Panc1 (cell line): ENCODE results near the gene RPLP1. TPM values are rescaled to one million over a fixed set of nuclear protein-coding genes. Genes with fewer than 3 reads are reported as not detected.

Experiments
- ATAC-seq: fragments of 200-7000 bp; cut with Tn5 transposase; 2 replicates; pipeline ENCODE4 v1.9.1; 2020; ENCODE audit warnings: mild to moderate bottlenecking, moderate library complexity
- BruUV-seq: library from RNA; stranded (reverse); fragments of 400-500 nt; replicated peaks from 2 replicates; lab custom pipeline; 2021; lab: Mats Ljungman, UMichigan
- CTCF ChIA-PET: fragments of 300-600 bp; sonication (Branson Sonifier 250); formaldehyde crosslinking; loops from one replicate; lab custom pipeline; 2022; ENCODE audit warnings: antibody characterized with exemption; lab: Charles Lee
- POLR2A ChIA-PET: fragments of 300-600 bp; sonication (Branson Sonifier 250); formaldehyde crosslinking; loops from one replicate; lab custom pipeline; 2022; ENCODE audit warnings: antibody characterized with exemption; lab: Charles Lee
- DNase-seq: peaks from one replicate; pipeline ENCODE4 v3.0.0-alpha.2; 2010; ENCODE audit warnings: low read depth, low spot score
- H3K27ac ChIP-seq: 2 replicates; pipeline ENCODE4 v1.5.1; 2011; ENCODE audit warnings: mild to moderate bottlenecking, low read length, inconsistent platforms
- H3K27me3 ChIP-seq: fragments of 200-500 bp; sonication (Bioruptor generic); 2 replicates; pipeline ENCODE4 v1.6.0; 2014; ENCODE audit warnings: low read length, inconsistent platforms; ENCODE audit not compliant: control insufficient read depth, insufficient read depth
- H3K36me3 ChIP-seq: fragments of 200-500 bp; sonication (Bioruptor generic); 2 replicates; pipeline ENCODE4 v1.5.1; 2014; ENCODE audit warnings: inconsistent platforms, mild to moderate bottlenecking, low read length, moderate library complexity; ENCODE audit not compliant: control insufficient read depth, insufficient read depth
- H3K4me1 ChIP-seq: 2 replicates; pipeline ENCODE4 v1.5.1; 2011; ENCODE audit warnings: inconsistent platforms, mild to moderate bottlenecking, low read length, moderate library complexity; ENCODE audit not compliant: control insufficient read depth, insufficient read depth
- H3K4me3 ChIP-seq, 2 experiments: 2 replicates each; pipeline ENCODE4 v1.5.1; 2011 to 2012; ENCODE audit warnings: low read depth in 2 of 2, low read length in 2 of 2, mild to moderate bottlenecking in 2 of 2, inconsistent platforms in 1 of 2, moderate library complexity in 1 of 2
- H3K9me3 ChIP-seq: fragments of 200-500 bp; sonication (Bioruptor generic); 2 replicates; pipeline ENCODE4 v1.5.1; 2014; ENCODE audit warnings: low read depth, mild to moderate bottlenecking, inconsistent platforms, low read length, moderate library complexity; ENCODE audit not compliant: control insufficient read depth, insufficient read depth
- POLR2AphosphoS5 ChIP-seq: IDR thresholded peaks from 2 replicates; pipeline ENCODE4 v1.6.1; 2012; ENCODE audit warnings: mild to moderate bottlenecking, low read depth, low read length, moderate library complexity
- SIN3A ChIP-seq: IDR thresholded peaks from 2 replicates; pipeline ENCODE4 v1.6.1; 2012; ENCODE audit warnings: low read depth, mild to moderate bottlenecking, low read length, moderate library complexity, borderline replicate concordance; ENCODE audit not compliant: insufficient read depth
- TCF7L2 ChIP-seq: IDR thresholded peaks from 2 replicates; pipeline ENCODE4 v1.6.1; 2011; ENCODE audit warnings: mild to moderate bottlenecking, low read depth, low read length, inconsistent platforms
- in situ Hi-C: cut with HindIII; loops from 2 replicates; pipeline ENCODE4 v1.10.0; 2016; ENCODE audit warnings: low sequenced_read_pairs, low pct_unique_long_range_greater_than_20kb
- intact Hi-C: fragments of 100-400 bp; cut with micrococcal nuclease; formaldehyde crosslinking; loops from one replicate; pipeline ENCODE4 v1.10.0; 2022; ENCODE audit not compliant: unreplicated experiment
- total RNA-seq: library from RNA; stranded (reverse); gene quantifications from one replicate; pipeline ENCODE4 v1.2.1, GENCODE V29; 2021; ENCODE audit not compliant: unreplicated experiment
- TF ChIP-seq, protein P1 (sequence below), 2 experiments: IDR thresholded peaks; 2 replicates each; pipeline ENCODE4 v1.6.1; 2011 to 2012; ENCODE audit warnings: low read depth in 2 of 2, control low read depth in 1 of 2, low read length in 1 of 2, mild to moderate bottlenecking in 1 of 2, moderate library complexity in 1 of 2; ENCODE audit not compliant: insufficient read depth in 1 of 2
- TF ChIP-seq, protein P2 (sequence below): fragments of 450-650 bp; IDR thresholded peaks from 2 replicates; pipeline ENCODE4 v1.5.1; 2017; ENCODE audit warnings: mild to moderate bottlenecking

The RPLP1 gene
- total RNA-seq, 1 experiment from 2014 or later: 2,076 TPM

DNA sequence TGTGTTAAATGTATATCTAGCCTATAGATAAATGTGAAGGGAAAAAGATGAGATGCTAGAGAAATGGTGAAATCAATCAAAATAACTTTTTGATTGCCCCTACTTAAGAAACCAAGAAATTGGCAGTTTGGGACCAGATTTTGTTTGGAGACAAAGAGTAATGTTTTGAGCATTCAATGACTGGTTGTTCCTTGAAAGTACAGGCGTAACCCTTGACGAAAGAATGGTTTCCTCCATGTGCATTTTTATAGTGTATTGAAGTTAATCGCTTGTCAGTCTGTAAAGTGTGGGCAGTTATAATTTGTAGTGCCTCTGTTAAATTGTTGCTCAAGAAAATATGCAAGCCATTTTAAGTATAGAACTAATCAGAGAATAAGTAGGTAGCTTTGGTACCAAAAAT, 37.2 kb upstream of the RPLP1 start:
- BruUV-seq: TSS peak; percentile 91
- DNase-seq: no peak
- Histone ChIP-seq H3K27ac (peak overlapping the region; percentile 96), H3K9me3 (no peaks in the 10 kb centered on the region), H3K4me1 (peaks cover 22% of the 10 kb centered on the region; the same call in 1 of the 2 replicates), H3K4me3 (peak overlapping the region; percentile 65 to 84), H3K27me3 (no peaks in the 10 kb centered on the region), H3K36me3 (peaks cover 32% of the 10 kb centered on the region)
- no peak for ATAC-seq
- intact Hi-C loops: no loop called here
- TF ChIP-seq, protein P1, sequence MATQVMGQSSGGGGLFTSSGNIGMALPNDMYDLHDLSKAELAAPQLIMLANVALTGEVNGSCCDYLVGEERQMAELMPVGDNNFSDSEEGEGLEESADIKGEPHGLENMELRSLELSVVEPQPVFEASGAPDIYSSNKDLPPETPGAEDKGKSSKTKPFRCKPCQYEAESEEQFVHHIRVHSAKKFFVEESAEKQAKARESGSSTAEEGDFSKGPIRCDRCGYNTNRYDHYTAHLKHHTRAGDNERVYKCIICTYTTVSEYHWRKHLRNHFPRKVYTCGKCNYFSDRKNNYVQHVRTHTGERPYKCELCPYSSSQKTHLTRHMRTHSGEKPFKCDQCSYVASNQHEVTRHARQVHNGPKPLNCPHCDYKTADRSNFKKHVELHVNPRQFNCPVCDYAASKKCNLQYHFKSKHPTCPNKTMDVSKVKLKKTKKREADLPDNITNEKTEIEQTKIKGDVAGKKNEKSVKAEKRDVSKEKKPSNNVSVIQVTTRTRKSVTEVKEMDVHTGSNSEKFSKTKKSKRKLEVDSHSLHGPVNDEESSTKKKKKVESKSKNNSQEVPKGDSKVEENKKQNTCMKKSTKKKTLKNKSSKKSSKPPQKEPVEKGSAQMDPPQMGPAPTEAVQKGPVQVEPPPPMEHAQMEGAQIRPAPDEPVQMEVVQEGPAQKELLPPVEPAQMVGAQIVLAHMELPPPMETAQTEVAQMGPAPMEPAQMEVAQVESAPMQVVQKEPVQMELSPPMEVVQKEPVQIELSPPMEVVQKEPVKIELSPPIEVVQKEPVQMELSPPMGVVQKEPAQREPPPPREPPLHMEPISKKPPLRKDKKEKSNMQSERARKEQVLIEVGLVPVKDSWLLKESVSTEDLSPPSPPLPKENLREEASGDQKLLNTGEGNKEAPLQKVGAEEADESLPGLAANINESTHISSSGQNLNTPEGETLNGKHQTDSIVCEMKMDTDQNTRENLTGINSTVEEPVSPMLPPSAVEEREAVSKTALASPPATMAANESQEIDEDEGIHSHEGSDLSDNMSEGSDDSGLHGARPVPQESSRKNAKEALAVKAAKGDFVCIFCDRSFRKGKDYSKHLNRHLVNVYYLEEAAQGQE (IDR thresholded peaks at IDR 0.05; ENCODE audit: insufficient read depth in 1 of 2, low read depth in 2 of 2, low read length in 1 of 2): no peak
- TF ChIP-seq POLR2AphosphoS5 (no peak), TCF7L2 (no peak), SIN3A (no peak)
- TF ChIP-seq, protein P2, sequence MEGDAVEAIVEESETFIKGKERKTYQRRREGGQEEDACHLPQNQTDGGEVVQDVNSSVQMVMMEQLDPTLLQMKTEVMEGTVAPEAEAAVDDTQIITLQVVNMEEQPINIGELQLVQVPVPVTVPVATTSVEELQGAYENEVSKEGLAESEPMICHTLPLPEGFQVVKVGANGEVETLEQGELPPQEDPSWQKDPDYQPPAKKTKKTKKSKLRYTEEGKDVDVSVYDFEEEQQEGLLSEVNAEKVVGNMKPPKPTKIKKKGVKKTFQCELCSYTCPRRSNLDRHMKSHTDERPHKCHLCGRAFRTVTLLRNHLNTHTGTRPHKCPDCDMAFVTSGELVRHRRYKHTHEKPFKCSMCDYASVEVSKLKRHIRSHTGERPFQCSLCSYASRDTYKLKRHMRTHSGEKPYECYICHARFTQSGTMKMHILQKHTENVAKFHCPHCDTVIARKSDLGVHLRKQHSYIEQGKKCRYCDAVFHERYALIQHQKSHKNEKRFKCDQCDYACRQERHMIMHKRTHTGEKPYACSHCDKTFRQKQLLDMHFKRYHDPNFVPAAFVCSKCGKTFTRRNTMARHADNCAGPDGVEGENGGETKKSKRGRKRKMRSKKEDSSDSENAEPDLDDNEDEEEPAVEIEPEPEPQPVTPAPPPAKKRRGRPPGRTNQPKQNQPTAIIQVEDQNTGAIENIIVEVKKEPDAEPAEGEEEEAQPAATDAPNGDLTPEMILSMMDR: no peak
- ChIA-PET CTCF (no interaction called here), POLR2A (interaction anchor here (0.9 kb wide), 1 partner anchor 36 kb away, joined by 3 read pairs; no protein-coding TSS in a partner anchor)
- in situ Hi-C loops: no loop called here

GRCh38 chr15:69417581-69417980, 35.0 kb upstream of the RPLP1 start:
- in situ Hi-C loops (no loop called here), intact Hi-C loops (no loop called here)
- DNase-seq (no peak), ATAC-seq (no peak)
- H3K9me3 ChIP-seq: no peaks in the 10 kb centered on the region
- TF ChIP-seq, protein P2: no peak
- TF ChIP-seq, protein P1 (IDR thresholded peaks at IDR 0.05; ENCODE audit: insufficient read depth in 1 of 2, low read depth in 2 of 2, low read length in 1 of 2): no peak
- TF ChIP-seq SIN3A (no peak), TCF7L2 (no peak), POLR2AphosphoS5 (no peak)
- peak overlapping the region; percentile 58 for H3K27ac ChIP-seq
- peaks cover 47% of the 10 kb centered on the region for H3K36me3 ChIP-seq
- BruUV-seq: no TSS peak
- ChIA-PET POLR2A (no interaction called here), CTCF (no interaction called here)
- H3K27me3 ChIP-seq: no peaks in the 10 kb centered on the region
- H3K4me1 ChIP-seq: peaks cover 22% of the 10 kb centered on the region; the same call in 1 of the 2 replicates
- H3K4me3 ChIP-seq: no peak overlapping the region
